SH-SY5Y (cell line): ENCODE data around the gene TSHB.

ENCODE experiments used
- GATA2 ChIP-seq: IDR thresholded peaks from 2 replicates; pipeline ENCODE4 v1.6.1; 2011; ENCODE audit warnings: mild to moderate bottlenecking, low read depth, low read length
- GATA3 ChIP-seq: IDR thresholded peaks from 2 replicates; pipeline ENCODE4 v1.6.1; 2011; ENCODE audit warnings: low read depth, mild to moderate bottlenecking, low read length, moderate library complexity

DNA sequence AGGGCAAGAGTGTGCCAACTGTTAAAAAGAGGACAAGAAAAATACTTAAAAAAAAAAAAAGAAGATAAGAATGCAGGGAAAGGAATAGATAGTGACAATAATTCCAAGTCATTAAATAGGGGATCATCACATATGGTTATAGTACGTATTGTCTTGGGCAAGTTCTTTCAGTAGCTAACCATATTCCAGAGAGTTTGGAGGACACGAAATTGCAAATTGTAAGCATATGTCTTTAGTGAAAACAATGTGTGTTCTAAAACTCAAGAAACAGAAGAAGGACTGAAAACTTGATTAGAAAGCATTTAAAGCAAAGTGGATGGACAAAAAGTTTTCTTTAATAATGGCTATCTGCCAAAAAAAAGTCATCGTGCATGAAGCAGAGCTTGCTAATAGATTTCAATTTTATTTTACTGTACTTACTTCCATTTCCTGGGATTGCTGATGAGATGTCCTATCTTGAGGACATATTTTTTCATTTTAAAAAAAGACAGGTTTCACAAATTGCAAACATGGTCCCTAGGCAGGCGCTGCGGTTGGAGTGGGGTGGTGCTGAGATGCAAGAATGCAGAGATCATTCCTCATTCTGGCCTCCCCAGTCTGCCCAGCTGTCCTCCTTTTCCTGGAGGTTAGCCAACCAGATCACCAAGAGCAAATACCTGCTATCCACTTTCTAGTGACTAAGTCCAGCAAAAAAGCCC is 47.8 kb downstream of the TSHB start:
- no peak for TF ChIP-seq GATA3
- no peak for TF ChIP-seq GATA2
